Stimulated activated CD8-positive, alpha-beta memory T cell treated with anti-CD3 and anti-CD28 coated beads, Interleukin-2, amount 100 ng/mL, for 1 hour (primary cell): ENCODE measurements around the gene ZNF784.

ENCODE experiments used
- DNase-seq, 2 donors: peaks; one replicate each; pipeline ENCODE4 v3.0.0-alpha.2; 2020; ENCODE audit warnings: low read depth in 2 of 2

ZNF784 gene

GRCh38 chr19:55656552-55656951 lies 32.2 kb upstream of the ZNF784 start:
- DNase-seq: no peak

GRCh38 chr19:55655648-55656040 lies 31.3 kb upstream of the ZNF784 start:
- DNase-seq: no peak

DNA sequence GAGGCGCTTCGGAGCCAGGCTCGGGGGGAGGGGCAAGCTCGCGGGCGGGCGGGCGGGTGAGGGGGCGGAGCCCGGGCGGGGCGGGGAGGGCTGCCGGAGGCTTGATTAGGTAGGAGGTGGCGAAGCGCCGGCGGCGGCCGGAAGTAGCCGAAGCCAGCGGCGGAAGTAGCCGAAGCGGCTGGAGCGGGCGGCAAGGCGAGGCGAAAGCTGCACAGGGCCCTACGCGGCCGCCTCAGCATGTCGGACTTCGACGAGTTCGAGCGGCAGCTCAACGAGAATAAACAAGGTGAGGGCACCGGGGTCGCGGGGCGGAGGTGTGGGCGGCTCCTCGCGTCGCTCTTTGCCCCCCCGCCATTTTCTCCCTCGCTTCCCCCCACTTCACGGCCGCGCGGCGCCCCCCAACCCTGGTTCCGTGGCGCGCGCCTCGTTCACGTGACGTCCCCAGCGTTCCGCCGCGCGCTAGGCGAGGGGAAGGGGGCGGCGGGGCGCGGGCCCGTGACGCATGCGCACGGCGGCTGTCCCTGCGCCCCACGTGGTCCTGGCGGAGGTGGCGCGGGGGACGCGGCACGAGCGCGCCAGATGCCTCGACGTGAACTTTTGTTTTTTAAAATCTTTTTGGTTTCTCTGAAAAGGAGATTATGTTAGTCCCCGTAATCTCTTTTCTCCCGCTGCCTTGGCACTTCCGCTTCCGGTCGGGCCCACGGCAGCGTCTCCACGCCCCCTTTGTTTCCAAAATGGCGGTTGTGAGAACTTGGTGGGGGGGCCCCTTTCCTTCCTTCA lies 30.7 kb upstream of the ZNF784 start, which contains the start of gene U2AF2:
Gene U2AF2, plus strand, starts transcription at position 168 of the 780 bp plus-strand sequence. Its CDS starts 70 bp downstream, at position 238.
- peak; percentile 92 to 95 for DNase-seq

DNA sequence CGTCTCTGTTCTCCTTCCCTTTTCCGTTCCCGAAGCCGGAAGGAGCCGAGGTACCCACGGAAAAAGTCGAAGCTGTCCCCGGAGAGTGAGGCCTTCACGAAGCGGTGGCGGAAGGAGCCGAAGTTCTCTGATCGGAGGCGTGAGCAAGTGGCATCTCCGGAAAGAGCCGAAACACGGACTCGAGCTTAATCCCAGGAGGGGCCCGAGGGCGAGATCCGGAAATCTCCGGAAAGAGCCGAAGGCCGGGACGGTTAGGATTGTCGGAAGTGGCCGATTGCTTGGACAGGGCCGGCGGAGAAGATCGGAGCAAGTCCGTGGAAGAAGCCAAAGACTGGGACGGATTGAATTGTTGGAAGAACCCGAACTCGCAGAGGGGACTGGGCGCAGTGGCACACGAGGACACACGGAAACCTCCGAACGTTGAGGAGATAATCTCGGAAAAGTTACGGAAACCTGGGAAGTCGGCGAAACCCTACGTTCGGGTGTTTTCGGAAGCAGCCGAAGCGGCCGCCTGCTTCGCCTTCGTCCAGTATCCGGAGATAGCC lies 30.0 kb upstream of the ZNF784 start:
- DNase-seq: peak; percentile 92 to 96

DNA sequence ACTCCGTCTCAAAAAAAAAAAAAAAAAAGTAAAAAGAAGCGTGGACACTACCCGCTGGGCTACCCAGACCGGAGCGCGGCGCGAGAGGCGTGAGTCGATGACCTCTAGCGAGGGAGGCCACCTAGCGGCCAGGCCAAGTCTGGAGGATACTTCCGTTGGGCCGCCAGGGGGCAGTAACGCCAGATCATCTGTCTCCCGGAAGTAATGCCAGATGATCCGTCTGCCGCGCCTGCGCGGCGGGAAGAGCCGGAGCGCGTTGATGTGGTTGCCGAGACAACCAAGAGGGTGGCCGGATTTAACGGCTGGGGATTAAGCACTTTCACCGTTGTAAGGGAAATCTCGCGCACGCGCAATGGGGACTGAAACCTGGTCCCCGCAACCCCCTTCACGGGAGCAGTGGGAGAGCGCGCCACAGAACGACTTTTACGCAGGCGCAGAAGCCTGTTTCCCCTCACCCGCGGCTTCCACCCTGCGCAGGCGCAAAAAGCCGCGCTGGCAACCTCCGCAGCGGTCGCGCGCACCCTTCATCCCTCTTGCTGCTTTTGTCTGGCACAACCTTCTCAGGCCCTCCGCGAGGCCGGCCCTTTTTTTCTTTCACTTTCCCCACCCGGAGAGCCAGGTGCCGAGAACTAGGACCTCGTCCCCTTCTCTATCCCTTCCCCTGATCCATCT lies 29.4 kb upstream of the ZNF784 start:
- peak; percentile 98 to 99 for DNase-seq

GRCh38 chr19:55652311-55653128 lies 28.2 kb upstream of the ZNF784 start:
- no peak for DNase-seq

- no peak for DNase-seq
These were observed 26.9 kb upstream of the ZNF784 start for GRCh38 chr19:55651236-55651635.

GRCh38 chr19:55650602-55651230 lies 26.4 kb upstream of the ZNF784 start:
- no peak for DNase-seq

DNA sequence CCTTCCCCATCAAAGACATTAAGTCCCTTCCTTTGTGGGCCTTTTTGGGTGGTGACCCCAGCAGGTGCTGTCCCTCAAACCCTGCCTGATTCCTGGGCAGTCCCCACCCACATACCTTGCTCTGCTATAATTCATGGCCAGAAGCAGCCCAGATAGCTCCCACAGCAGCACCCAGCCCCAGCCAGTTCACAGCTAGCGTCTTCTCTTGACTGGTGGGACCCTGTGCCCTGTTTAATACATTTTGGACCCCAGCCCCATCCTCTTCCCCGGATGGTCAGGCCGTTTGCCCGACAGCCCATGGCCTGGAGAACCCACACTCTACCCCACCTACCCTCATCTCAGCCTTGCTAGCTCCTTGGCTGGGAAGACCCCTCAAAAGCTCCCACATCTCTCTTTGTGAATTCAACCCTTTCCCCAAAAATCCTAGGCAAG lies 25.8 kb upstream of the ZNF784 start:
- DNase-seq: no peak

DNA sequence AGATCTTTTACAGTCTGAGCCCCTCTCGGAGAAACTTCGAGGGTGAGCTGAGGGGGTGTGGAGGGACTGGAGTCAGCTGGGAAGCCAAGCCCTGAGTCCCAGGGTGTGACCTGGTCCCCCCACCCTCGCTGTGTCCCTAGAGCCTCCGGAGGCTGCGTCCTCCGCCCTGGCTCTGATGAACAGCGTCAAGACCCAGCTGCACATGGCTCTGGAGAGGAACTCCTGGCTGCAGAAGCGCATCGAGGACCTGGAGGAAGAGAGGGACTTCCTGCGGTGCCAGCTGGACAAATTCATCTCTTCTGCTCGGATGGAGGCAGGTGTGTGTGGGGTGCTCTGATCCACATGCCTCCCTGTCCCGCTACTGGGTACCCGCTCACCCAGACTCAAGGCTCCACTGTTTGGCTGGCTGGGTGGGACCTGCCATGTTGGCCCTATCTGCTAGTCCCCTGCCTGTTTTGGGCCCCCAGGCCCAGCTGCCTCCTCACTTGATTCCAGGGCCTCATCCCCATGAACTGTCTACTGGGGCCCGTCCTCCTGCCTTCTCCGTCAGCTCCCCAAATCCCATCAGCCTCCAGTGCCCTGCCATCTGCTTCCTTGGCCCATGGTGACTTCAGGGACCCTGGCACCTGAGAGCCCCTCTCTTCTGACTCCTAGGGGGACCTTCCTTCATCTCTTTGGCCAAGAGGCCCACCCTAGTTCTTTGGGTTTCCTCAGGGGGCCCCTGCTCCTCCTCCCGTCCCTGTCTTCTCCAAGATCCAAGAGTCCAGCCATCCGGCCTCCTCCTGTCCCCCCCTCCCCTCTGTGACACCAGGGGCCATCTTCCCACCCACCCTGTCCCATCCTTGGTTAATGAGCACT lies 25.1 kb upstream of the ZNF784 start:
- DNase-seq: no peak

DNA sequence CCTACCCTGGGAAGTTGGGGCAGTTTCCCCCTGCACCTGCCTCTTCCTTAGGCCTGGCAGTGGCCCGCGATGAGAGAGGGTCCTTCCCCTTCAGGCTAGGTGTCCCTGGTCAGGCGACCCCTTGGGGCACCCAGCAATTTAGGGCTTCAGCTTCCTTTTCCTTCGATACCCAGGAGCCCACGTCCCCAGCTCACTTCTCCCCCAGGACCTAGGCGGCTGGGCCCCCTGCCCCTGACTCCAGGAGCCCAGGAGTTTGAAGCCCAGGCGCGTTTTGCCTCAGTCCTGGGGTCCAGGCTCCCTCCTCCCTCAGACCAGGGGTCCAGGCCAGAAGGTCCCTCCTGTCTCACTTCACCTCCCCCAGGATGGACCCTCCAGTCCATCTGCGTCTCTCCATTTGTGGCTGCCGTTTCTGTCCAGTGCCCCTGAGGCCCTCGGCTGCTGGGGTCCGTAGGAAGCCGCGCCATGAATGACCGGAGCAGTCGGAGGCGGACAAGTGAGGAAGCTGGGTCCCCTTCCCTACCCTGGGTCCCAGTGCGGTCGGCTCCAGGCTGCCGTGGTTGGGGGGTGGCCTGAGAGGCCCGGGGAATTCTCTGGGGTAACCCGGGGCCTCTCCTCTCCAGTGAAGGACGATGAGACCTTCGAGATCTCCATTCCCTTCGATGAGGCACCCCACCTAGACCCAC lies 24.4 kb upstream of the ZNF784 start:
- DNase-seq: no peak

- no peak for DNase-seq
These were observed 23.6 kb upstream of the ZNF784 start, which contains the start of gene CCDC106 for GRCh38 chr19:55647732-55648584. Gene CCDC106 (plus strand): TSS chr19:55648212. CDS start chr19:55649047, 835 bp downstream.

- DNase-seq: no peak
These were observed 22.7 kb upstream of the ZNF784 start for GRCh38 chr19:55646889-55647731.

GRCh38 chr19:55645512-55645881 lies 21.1 kb upstream of the ZNF784 start:
- no peak for DNase-seq

DNA sequence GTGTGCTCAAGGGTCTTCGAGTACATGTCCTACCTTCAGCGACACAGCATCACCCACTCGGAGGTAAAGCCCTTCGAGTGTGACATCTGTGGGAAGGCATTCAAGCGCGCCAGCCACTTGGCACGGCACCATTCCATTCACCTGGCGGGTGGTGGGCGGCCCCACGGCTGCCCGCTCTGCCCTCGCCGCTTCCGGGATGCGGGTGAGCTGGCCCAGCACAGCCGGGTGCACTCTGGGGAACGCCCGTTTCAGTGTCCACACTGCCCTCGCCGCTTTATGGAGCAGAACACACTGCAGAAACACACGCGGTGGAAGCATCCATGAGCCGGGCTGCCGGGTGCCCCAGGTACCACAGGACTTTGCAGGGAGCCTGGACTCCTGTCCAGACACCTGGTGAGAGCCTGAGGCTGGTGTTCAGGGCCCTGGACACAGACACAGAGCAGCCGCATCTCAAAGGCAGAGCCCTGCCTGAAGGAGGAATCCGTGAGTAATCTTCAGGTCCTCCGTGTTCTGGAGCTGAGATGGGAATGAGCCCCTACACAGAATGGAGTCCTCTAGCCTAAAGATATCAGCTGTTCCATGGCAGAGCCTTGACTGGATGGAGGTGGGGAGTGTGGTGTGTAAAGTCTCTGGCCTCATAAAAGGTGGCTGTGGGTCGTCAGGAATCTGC lies 20.6 kb upstream of the ZNF784 start:
- no peak for DNase-seq

GRCh38 chr19:55644191-55644833 lies 19.9 kb upstream of the ZNF784 start:
- DNase-seq: no peak

- DNase-seq: no peak
These were observed 19.5 kb upstream of the ZNF784 start for GRCh38 chr19:55643887-55644176.
